Measurements from ENCODE around the gene DUSP18. TPM values are rescaled to one million over a fixed set of nuclear protein-coding genes. Genes with fewer than 3 reads are reported as not detected.

DUSP18 gene
- total RNA-seq, 3 donors from 2014 or later = 5.9 to 12.0 (median 8.0) TPM

DNA sequence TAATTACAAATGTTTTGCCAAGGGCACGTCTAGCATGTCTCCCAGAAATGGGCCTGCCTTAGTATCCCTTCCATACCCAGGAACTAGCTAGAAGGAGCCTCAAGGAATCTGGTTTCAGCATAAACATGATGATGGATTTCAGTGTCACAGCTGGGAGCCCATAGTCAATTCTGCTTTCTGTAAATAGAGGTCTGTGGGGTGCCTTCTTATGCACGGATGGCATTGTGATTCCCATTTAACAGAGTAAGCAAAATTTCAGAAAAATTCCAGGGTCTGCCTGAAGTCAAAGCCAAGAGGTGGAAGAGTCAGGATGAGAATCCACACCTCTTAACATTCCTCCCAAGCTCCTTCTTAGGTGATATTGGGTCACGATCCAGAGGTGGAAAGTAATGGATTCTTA is 12.1 kb downstream of the DUSP18 start:
- no peaks in the 10 kb centered on the region for H3K4me1 ChIP-seq
- no peak for TF ChIP-seq POLR2AphosphoS5 (IDR thresholded peaks at IDR 0.05)
- TF ChIP-seq POLR2A (IDR thresholded peaks at IDR 0.05) = no peak
- TF ChIP-seq, protein P1, sequence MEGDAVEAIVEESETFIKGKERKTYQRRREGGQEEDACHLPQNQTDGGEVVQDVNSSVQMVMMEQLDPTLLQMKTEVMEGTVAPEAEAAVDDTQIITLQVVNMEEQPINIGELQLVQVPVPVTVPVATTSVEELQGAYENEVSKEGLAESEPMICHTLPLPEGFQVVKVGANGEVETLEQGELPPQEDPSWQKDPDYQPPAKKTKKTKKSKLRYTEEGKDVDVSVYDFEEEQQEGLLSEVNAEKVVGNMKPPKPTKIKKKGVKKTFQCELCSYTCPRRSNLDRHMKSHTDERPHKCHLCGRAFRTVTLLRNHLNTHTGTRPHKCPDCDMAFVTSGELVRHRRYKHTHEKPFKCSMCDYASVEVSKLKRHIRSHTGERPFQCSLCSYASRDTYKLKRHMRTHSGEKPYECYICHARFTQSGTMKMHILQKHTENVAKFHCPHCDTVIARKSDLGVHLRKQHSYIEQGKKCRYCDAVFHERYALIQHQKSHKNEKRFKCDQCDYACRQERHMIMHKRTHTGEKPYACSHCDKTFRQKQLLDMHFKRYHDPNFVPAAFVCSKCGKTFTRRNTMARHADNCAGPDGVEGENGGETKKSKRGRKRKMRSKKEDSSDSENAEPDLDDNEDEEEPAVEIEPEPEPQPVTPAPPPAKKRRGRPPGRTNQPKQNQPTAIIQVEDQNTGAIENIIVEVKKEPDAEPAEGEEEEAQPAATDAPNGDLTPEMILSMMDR (IDR thresholded peaks at IDR 0.05) = no peak
- intact Hi-C loops (cut with DNase I; ENCODE audit: low total_unique reads) = no loop called here

DNA sequence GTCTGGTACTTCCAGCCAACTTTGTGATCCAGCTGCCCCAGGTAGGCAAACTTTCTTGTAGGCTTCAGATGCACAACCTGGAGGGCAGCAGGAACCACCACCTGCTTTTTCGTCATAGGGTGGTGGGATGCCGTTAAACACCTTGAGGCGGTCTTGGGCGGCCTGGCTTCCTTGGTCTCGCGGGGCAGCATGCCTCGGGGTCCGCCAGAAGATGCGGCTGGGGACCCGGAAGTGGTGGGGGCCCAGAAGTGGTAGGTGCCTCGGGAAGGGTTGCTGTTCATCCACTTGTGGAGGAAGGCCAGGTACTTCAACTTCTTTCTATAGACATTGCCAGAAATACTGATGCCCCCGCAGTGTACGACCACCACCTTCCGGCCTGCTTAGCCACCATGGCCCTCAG is 13.3 kb downstream of the DUSP18 start:
- Histone ChIP-seq H3K36me3 (no peaks in the 10 kb centered on the region), H3K4me1 (no peaks in the 10 kb centered on the region), H3K4me3 (no peak overlapping the region), H3K27me3 (no peaks in the 10 kb centered on the region), H3K27ac (no peak overlapping the region), H3K9me3 (no peaks in the 10 kb centered on the region)
- intact Hi-C loops (cut with DNase I; ENCODE audit: low total_unique reads) = no loop called here
- TF ChIP-seq POLR2AphosphoS5 (IDR thresholded peaks at IDR 0.05) (no peak), POLR2A (IDR thresholded peaks at IDR 0.05) (no peak)
- TF ChIP-seq, protein P1 (IDR thresholded peaks at IDR 0.05) = no peak
- no peak for DNase-seq (ENCODE audit: low spot score in 2 of 2)

More for the DNA sequence above, 12.1 kb downstream of the DUSP18 start:
- H3K4me3 ChIP-seq = no peak overlapping the region
- H3K9me3 ChIP-seq = no peaks in the 10 kb centered on the region
- H3K27ac ChIP-seq = no peak overlapping the region
- H3K36me3 ChIP-seq = no peaks in the 10 kb centered on the region
- H3K27me3 ChIP-seq = no peaks in the 10 kb centered on the region
- no peak for DNase-seq (ENCODE audit: low spot score in 2 of 2)

- intact Hi-C loops (cut with DNase I; ENCODE audit: low total_unique reads) = no loop called here
- H3K9me3 ChIP-seq = no peaks in the 10 kb centered on the region
- no peak overlapping the region for H3K27ac ChIP-seq
- no peaks in the 10 kb centered on the region for H3K4me1 ChIP-seq
- H3K4me3 ChIP-seq = no peak overlapping the region
- no peaks in the 10 kb centered on the region for H3K36me3 ChIP-seq
- TF ChIP-seq, protein P1 (IDR thresholded peaks at IDR 0.05) = no peak
- TF ChIP-seq POLR2AphosphoS5 (IDR thresholded peaks at IDR 0.05) (no peak), POLR2A (IDR thresholded peaks at IDR 0.05) (no peak)
- no peaks in the 10 kb centered on the region for H3K27me3 ChIP-seq
- no peak for DNase-seq (ENCODE audit: low spot score in 2 of 2)
These were observed 14.8 kb downstream of the DUSP18 start for GRCh38 chr22:30652852-30653251.

GRCh38 chr22:30650508-30651116 is 17.1 kb downstream of the DUSP18 start:
- no peak overlapping the region for H3K4me3 ChIP-seq
- no peaks in the 10 kb centered on the region for H3K36me3 ChIP-seq
- no peaks in the 10 kb centered on the region for H3K27me3 ChIP-seq
- DNase-seq (ENCODE audit: low spot score in 2 of 2) = no peak
- no peak overlapping the region for H3K27ac ChIP-seq
- TF ChIP-seq POLR2AphosphoS5 (IDR thresholded peaks at IDR 0.05) (no peak), POLR2A (IDR thresholded peaks at IDR 0.05) (no peak)
- TF ChIP-seq, protein P1 (IDR thresholded peaks at IDR 0.05) = no peak
- no peaks in the 10 kb centered on the region for H3K9me3 ChIP-seq
- intact Hi-C loops (cut with DNase I; ENCODE audit: low total_unique reads) = no loop called here
- no peaks in the 10 kb centered on the region for H3K4me1 ChIP-seq

DNA sequence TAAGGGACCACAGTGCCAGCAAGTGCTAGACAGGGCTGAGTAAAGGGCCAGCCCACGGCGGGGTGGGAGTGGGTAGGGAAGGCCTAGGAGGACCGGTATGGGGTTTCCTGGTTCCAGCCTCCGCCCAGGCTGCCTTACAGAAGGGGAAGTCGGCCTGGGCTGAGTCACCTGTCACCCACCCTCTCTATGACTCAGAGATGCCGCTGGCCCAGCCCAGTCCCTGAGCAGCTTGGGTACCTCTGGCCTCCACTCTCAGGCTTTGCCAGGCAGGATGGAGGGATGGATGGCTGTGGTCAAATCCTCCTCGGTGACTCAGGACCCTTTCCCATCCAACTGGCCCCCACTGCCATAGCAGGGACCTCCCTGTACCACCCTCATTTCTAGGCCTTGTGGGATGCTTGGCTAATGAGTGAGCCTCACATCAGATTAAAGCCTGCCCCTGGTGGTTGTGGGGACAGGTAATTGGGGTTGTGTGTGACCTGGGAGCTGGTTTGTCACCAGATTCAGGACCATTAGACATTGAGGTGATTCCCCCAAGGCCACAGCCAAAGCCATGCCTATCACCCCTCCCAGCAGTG is 18.2 kb downstream of the DUSP18 start:
- Histone ChIP-seq H3K27ac (no peak overlapping the region), H3K27me3 (no peaks in the 10 kb centered on the region), H3K9me3 (no peaks in the 10 kb centered on the region), H3K4me3 (no peak overlapping the region), H3K4me1 (no peaks in the 10 kb centered on the region), H3K36me3 (no peaks in the 10 kb centered on the region)
- DNase-seq (ENCODE audit: low spot score in 2 of 2) = no peak
- TF ChIP-seq POLR2A (IDR thresholded peaks at IDR 0.05) (no peak), POLR2AphosphoS5 (IDR thresholded peaks at IDR 0.05) (no peak)
- TF ChIP-seq, protein P1 (IDR thresholded peaks at IDR 0.05) = no peak
- intact Hi-C loops (cut with DNase I; ENCODE audit: low total_unique reads) = no loop called here

Measured in breast epithelium (tissue), 4 donors.